ENCODE measurements around the gene SPAG9.

The SPAG9 gene

GRCh38 chr17:51046046-51046445 is 74.6 kb downstream of the SPAG9 start:
- peak overlapping the region; percentile 43 for H3K4me3 ChIP-seq (ENCODE audit: low read depth, low read length)

DNA sequence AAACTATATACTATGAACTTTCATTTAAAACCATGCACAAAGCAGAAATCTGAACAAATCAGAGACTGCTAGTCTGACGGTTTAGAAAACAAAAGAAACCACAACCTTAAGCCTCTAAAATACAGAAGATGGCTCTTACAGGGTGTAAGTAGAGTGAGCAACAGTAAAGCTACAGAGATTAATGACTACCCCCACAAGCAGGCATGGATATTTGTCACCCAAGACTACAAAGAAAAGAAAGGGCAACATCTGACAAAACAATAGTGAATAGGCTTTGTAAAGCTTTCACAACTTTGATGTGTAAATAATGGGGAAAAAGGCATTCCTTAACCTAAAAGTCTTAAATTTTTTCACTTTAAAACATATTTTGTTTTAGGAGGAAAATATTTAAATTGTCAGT is 75.0 kb downstream of the SPAG9 start:
- no peaks in the 10 kb centered on the region for H3K36me3 ChIP-seq (replicated peaks)
- DNase-seq: no peak
- H3K27ac ChIP-seq: no peak overlapping the region
- H3K4me3 ChIP-seq (ENCODE audit: low read depth, low read length): no peak overlapping the region
- in situ Hi-C loops (cut with HindIII; ENCODE audit: low pct_ligation_motif_present, low sequenced_read_pairs): no loop called here
- no peaks in the 10 kb centered on the region for H3K27me3 ChIP-seq (replicated peaks)
- TF ChIP-seq, protein P1, sequence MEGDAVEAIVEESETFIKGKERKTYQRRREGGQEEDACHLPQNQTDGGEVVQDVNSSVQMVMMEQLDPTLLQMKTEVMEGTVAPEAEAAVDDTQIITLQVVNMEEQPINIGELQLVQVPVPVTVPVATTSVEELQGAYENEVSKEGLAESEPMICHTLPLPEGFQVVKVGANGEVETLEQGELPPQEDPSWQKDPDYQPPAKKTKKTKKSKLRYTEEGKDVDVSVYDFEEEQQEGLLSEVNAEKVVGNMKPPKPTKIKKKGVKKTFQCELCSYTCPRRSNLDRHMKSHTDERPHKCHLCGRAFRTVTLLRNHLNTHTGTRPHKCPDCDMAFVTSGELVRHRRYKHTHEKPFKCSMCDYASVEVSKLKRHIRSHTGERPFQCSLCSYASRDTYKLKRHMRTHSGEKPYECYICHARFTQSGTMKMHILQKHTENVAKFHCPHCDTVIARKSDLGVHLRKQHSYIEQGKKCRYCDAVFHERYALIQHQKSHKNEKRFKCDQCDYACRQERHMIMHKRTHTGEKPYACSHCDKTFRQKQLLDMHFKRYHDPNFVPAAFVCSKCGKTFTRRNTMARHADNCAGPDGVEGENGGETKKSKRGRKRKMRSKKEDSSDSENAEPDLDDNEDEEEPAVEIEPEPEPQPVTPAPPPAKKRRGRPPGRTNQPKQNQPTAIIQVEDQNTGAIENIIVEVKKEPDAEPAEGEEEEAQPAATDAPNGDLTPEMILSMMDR (IDR thresholded peaks at IDR 0.05; ENCODE audit: low read depth, low read length, missing control alignments): no peak

More at GRCh38 chr17:51046046-51046445, 74.6 kb downstream of the SPAG9 start:
- TF ChIP-seq, protein P1 (IDR thresholded peaks at IDR 0.05; ENCODE audit: low read depth, low read length, missing control alignments): no peak
- Histone ChIP-seq H3K27me3 (replicated peaks) (no peaks in the 10 kb centered on the region), H3K36me3 (replicated peaks) (no peaks in the 10 kb centered on the region), H3K27ac (no peak overlapping the region)
- in situ Hi-C loops (cut with HindIII; ENCODE audit: low pct_ligation_motif_present, low sequenced_read_pairs): no loop called here
- no peak for DNase-seq

GRCh38 chr17:51044976-51045375 is 75.7 kb downstream of the SPAG9 start:
- Histone ChIP-seq H3K27me3 (replicated peaks) (no peaks in the 10 kb centered on the region), H3K36me3 (replicated peaks) (no peaks in the 10 kb centered on the region), H3K4me3 (ENCODE audit: low read depth, low read length) (no peak overlapping the region), H3K27ac (no peak overlapping the region)
- no peak for DNase-seq
- TF ChIP-seq, protein P1 (IDR thresholded peaks at IDR 0.05; ENCODE audit: low read depth, low read length, missing control alignments): no peak
- in situ Hi-C loops (cut with HindIII; ENCODE audit: low pct_ligation_motif_present, low sequenced_read_pairs): no loop called here

DNA sequence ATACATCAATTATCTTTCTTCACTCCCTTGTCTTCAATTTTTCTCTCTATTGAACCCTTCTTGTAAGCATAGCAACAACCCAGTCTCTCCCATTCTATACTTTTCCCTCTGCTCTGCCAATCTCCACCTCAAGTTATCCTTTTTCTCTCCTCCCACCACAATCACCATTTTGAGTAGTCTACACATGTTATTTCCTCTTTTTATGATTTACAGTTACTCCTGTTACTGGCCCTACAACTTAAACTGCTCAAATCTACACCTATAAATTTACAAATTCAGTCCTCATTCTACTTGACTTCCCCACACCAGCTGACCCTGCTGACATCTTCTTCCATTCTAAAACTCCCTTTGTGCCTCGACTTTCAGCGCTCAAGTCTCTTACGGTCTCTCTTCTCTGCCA is 84.6 kb downstream of the SPAG9 start:
- peak overlapping the region; percentile 12 for H3K27ac ChIP-seq
- H3K4me3 ChIP-seq (ENCODE audit: low read depth, low read length): no peak overlapping the region
- H3K27me3 ChIP-seq (replicated peaks): no peaks in the 10 kb centered on the region
- peaks cover 5% of the 10 kb centered on the region for H3K36me3 ChIP-seq (replicated peaks)
- DNase-seq: no peak
- TF ChIP-seq, protein P1 (IDR thresholded peaks at IDR 0.05; ENCODE audit: low read depth, low read length, missing control alignments): no peak
- in situ Hi-C loops (cut with HindIII; ENCODE audit: low pct_ligation_motif_present, low sequenced_read_pairs): no loop called here

GRCh38 chr17:51035431-51035830 is 85.2 kb downstream of the SPAG9 start:
- peaks cover 5% of the 10 kb centered on the region for H3K36me3 ChIP-seq (replicated peaks)
- no peaks in the 10 kb centered on the region for H3K27me3 ChIP-seq (replicated peaks)
- peak overlapping the region; percentile 12 for H3K27ac ChIP-seq
- DNase-seq: peak; percentile 65
- no peak overlapping the region for H3K4me3 ChIP-seq (ENCODE audit: low read depth, low read length)
- in situ Hi-C loops (cut with HindIII; ENCODE audit: low pct_ligation_motif_present, low sequenced_read_pairs): no loop called here
- TF ChIP-seq, protein P1 (IDR thresholded peaks at IDR 0.05; ENCODE audit: low read depth, low read length, missing control alignments): no peak

DNA sequence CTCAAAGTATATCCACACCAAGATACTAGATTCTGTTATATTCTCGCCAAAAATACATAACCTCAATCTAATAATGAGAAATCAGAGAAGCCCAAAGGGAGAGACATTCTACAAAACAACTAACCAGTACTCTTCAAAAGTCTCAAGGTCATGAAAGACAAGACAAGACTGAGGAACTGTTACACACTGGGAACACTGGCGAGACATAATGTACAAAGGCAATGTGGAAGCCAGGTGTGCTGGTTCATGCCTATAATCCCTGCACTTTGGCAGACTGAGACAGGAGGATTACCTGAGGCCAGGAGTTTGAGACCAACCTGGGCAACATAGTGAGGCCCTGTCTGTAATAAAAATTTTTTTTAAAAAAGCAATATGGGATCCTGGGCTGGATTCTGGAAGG is 85.9 kb downstream of the SPAG9 start:
- Histone ChIP-seq H3K27me3 (replicated peaks) (no peaks in the 10 kb centered on the region), H3K27ac (peak overlapping the region; percentile 22), H3K4me3 (ENCODE audit: low read depth, low read length) (no peak overlapping the region), H3K36me3 (replicated peaks) (peaks cover 5% of the 10 kb centered on the region)
- DNase-seq: no peak
- in situ Hi-C loops (cut with HindIII; ENCODE audit: low pct_ligation_motif_present, low sequenced_read_pairs): no loop called here
- TF ChIP-seq, protein P1 (IDR thresholded peaks at IDR 0.05; ENCODE audit: low read depth, low read length, missing control alignments): no peak

Data from brain microvascular endothelial cell (primary cell).